HepG2 (cell line): ENCODE results near the gene MEI1. TPM values are rescaled to one million over a fixed set of nuclear protein-coding genes. Genes with fewer than 3 reads are reported as not detected.
A peak's percentile ranks its signal among the peaks of the same experiment; 100 is the strongest.

Experiments
- ARNT ChIP-seq: fragments of 450-650 bp; IDR thresholded peaks from 2 replicates; pipeline ENCODE4 v1.6.1; 2017
- ATAD3A ChIP-seq: sonication (generic); formaldehyde crosslinking; IDR thresholded peaks from 2 replicates; pipeline ENCODE4 v1.4.0; 2020; ENCODE audit warnings: missing genetic modification reagents
- BCL6 ChIP-seq: IDR thresholded peaks from 2 replicates; pipeline ENCODE4 v1.6.1; 2016; ENCODE audit warnings: missing genetic modification reagents, missing compliant biosample characterization
- HCFC1 ChIP-seq: fragments of 150-350 bp; IDR thresholded peaks from 2 replicates; pipeline ENCODE4 v1.6.1; 2014; ENCODE audit warnings: low read depth, low read length
- MIER2 ChIP-seq: IDR thresholded peaks from 2 replicates; pipeline ENCODE4 v1.6.1; 2016; ENCODE audit warnings: missing biosample characterization, missing genetic modification reagents
- ZNF331 ChIP-seq: sonication (generic); formaldehyde crosslinking; IDR thresholded peaks from 2 replicates; pipeline ENCODE4 v1.4.0; 2020; ENCODE audit warnings: missing genetic modification reagents
- ZNF589 ChIP-seq: sonication (generic); formaldehyde crosslinking; conservative IDR thresholded peaks from 2 replicates; pipeline ENCODE4 v1.8.0; 2022; ENCODE audit warnings: mild to moderate bottlenecking, moderate library complexity, missing genetic modification reagents
- ZNF598 ChIP-seq: sonication (generic); formaldehyde crosslinking; IDR thresholded peaks from 2 replicates; pipeline ENCODE4 v1.5.1; 2020; ENCODE audit warnings: mild to moderate bottlenecking, missing genetic modification reagents, borderline replicate concordance
- polyA plus RNA-seq, 8 experiments: library from polyadenylated mRNA; depleted of rRNA in 3 of 8; stranded (reverse) in 7 of 8; unstranded in 1 of 8; fragments of >200 nt; fragmentation: Illumina TruSeq in 4 of 8; extraction: Trizol in 4 of 8; gene quantifications; 2 replicates each; pipeline versions ENCODE4 v1.2.1 to v1.2.3, GENCODE V29; 2011 to 2016; ENCODE audit warnings: low read depth in 4 of 8, missing spikeins in 1 of 8, mixed read lengths in 1 of 8; ENCODE audit not compliant: insufficient read depth in 1 of 8
- total RNA-seq, 5 experiments: library from RNA; depleted of rRNA; stranded (reverse); fragments of >200 nt; fragmentation: Illumina TruSeq; extraction: Trizol; gene quantifications; 2 replicates each; pipeline ENCODE4 v1.2.3, GENCODE V29; 2016; ENCODE audit warnings: low read depth in 1 of 5
- TF ChIP-seq, protein P1 (sequence below): sonication (generic); formaldehyde crosslinking; IDR thresholded peaks from 2 replicates; pipeline ENCODE4 v1.5.1; 2020; ENCODE audit warnings: missing genetic modification reagents, mild to moderate bottlenecking, borderline replicate concordance
- TF ChIP-seq, protein P2 (sequence below), 2 experiments: fragments of 450-650 bp in 1 of 2; sonication (generic) in 1 of 2; formaldehyde crosslinking in 1 of 2; IDR thresholded peaks; 2 replicates each; pipeline versions ENCODE4 v1.6.1 to v1.8.0; 2016 to 2022; ENCODE audit warnings: antibody characterized with exemption in 1 of 2, mild to moderate bottlenecking in 1 of 2, missing genetic modification reagents in 1 of 2
- TF ChIP-seq, protein P3 (sequence below): sonication (generic); formaldehyde crosslinking; IDR thresholded peaks from 2 replicates; pipeline ENCODE4 v1.4.0; 2020; ENCODE audit warnings: mild to moderate bottlenecking, low read depth, missing genetic modification reagents
- TF ChIP-seq, protein P4 (sequence below): sonication (generic); formaldehyde crosslinking; IDR thresholded peaks from 2 replicates; pipeline ENCODE4 v1.9.0; 2021; ENCODE audit warnings: missing genetic modification reagents, borderline replicate concordance

Gene MEI1
- total and polyA plus RNA-seq, 2 of the 13 experiments (the other 11 are each of a cell fraction or from before 2014, with no cell fraction given): 0.75 to 1.9 TPM

DNA sequence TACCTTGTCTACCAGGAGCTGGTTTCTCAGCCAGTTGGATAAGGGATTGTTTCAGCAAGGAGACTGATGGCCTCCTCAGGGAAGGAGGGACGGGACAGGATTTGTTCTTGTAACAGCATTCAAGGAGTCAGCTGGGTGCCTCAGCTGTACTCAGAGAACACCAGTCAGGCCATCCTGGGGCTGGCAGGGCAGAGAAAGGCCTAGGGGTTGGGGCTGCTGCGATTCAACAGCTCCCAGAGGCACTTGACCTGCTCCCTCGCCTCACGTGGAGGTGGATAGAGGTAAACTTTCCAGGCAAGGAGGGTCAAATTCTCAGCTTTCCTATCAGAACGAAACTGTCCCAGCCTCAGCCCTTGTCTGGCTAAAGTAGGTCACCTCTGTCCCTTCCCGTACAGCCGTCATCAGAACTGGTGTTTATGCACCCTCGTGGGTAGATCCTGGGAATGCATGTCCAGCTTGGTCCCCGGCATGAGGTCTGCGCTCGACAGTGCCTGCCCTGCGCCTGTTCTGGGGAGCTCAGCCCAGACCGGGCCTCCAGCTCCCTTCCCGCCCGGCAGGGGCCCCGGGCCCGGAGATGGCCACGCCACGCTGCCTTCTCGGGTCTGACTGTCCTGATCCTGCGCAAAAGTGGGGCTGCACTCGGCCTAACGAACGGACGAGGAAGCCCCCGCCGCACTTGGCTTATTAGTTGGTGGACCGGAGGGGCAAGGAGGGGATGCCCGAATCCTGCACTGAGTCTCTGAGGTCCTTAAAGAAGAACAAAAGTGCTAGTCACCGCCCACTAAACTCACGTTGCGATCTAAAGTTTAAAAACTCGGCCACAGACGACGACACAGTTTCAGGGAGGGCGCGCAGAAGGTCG, 100.4 kb downstream of the MEI1 start (continued):
- TF ChIP-seq ZNF589 (no peak), ZNF598 (peak; percentile 28; the same call in 1 of the 2 replicates), BCL6 (CRISPR knock-in tag) (no peak), HCFC1 (no peak), ATAD3A (CRISPR knock-in tag) (no peak), ZNF331 (CRISPR knock-in tag) (no peak), MIER2 (CRISPR knock-in tag) (no peak), ARNT (no peak)
- TF ChIP-seq, protein P1, sequence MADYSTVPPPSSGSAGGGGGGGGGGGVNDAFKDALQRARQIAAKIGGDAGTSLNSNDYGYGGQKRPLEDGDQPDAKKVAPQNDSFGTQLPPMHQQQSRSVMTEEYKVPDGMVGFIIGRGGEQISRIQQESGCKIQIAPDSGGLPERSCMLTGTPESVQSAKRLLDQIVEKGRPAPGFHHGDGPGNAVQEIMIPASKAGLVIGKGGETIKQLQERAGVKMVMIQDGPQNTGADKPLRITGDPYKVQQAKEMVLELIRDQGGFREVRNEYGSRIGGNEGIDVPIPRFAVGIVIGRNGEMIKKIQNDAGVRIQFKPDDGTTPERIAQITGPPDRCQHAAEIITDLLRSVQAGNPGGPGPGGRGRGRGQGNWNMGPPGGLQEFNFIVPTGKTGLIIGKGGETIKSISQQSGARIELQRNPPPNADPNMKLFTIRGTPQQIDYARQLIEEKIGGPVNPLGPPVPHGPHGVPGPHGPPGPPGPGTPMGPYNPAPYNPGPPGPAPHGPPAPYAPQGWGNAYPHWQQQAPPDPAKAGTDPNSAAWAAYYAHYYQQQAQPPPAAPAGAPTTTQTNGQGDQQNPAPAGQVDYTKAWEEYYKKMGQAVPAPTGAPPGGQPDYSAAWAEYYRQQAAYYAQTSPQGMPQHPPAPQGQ: no peak
- TF ChIP-seq, protein P2, sequence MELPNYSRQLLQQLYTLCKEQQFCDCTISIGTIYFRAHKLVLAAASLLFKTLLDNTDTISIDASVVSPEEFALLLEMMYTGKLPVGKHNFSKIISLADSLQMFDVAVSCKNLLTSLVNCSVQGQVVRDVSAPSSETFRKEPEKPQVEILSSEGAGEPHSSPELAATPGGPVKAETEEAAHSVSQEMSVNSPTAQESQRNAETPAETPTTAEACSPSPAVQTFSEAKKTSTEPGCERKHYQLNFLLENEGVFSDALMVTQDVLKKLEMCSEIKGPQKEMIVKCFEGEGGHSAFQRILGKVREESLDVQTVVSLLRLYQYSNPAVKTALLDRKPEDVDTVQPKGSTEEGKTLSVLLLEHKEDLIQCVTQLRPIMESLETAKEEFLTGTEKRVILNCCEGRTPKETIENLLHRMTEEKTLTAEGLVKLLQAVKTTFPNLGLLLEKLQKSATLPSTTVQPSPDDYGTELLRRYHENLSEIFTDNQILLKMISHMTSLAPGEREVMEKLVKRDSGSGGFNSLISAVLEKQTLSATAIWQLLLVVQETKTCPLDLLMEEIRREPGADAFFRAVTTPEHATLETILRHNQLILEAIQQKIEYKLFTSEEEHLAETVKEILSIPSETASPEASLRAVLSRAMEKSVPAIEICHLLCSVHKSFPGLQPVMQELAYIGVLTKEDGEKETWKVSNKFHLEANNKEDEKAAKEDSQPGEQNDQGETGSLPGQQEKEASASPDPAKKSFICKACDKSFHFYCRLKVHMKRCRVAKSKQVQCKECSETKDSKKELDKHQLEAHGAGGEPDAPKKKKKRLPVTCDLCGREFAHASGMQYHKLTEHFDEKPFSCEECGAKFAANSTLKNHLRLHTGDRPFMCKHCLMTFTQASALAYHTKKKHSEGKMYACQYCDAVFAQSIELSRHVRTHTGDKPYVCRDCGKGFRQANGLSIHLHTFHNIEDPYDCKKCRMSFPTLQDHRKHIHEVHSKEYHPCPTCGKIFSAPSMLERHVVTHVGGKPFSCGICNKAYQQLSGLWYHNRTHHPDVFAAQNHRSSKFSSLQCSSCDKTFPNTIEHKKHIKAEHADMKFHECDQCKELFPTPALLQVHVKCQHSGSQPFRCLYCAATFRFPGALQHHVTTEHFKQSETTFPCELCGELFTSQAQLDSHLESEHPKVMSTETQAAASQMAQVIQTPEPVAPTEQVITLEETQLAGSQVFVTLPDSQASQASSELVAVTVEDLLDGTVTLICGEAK (IDR thresholded peaks at IDR 0.05): no peak
- TF ChIP-seq, protein P2 (CRISPR knock-in tag; IDR thresholded peaks at IDR 0.05): 0 out of 2 replicates have a peak, but pooled peaks have one; percentile 20
- TF ChIP-seq, protein P3, sequence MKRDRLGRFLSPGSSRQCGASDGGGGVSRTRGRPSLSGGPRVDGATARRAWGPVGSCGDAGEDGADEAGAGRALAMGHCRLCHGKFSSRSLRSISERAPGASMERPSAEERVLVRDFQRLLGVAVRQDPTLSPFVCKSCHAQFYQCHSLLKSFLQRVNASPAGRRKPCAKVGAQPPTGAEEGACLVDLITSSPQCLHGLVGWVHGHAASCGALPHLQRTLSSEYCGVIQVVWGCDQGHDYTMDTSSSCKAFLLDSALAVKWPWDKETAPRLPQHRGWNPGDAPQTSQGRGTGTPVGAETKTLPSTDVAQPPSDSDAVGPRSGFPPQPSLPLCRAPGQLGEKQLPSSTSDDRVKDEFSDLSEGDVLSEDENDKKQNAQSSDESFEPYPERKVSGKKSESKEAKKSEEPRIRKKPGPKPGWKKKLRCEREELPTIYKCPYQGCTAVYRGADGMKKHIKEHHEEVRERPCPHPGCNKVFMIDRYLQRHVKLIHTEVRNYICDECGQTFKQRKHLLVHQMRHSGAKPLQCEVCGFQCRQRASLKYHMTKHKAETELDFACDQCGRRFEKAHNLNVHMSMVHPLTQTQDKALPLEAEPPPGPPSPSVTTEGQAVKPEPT (CRISPR knock-in tag): no peak; the same call in 1 of the 2 replicates
- TF ChIP-seq, protein P4, sequence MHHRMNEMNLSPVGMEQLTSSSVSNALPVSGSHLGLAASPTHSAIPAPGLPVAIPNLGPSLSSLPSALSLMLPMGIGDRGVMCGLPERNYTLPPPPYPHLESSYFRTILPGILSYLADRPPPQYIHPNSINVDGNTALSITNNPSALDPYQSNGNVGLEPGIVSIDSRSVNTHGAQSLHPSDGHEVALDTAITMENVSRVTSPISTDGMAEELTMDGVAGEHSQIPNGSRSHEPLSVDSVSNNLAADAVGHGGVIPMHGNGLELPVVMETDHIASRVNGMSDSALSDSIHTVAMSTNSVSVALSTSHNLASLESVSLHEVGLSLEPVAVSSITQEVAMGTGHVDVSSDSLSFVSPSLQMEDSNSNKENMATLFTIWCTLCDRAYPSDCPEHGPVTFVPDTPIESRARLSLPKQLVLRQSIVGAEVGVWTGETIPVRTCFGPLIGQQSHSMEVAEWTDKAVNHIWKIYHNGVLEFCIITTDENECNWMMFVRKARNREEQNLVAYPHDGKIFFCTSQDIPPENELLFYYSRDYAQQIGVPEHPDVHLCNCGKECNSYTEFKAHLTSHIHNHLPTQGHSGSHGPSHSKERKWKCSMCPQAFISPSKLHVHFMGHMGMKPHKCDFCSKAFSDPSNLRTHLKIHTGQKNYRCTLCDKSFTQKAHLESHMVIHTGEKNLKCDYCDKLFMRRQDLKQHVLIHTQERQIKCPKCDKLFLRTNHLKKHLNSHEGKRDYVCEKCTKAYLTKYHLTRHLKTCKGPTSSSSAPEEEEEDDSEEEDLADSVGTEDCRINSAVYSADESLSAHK (CRISPR knock-in tag): no peak
